A673 (cell line): ENCODE measurements around the gene GLI3.

ENCODE experiments used
- EZH2 ChIP-seq: fragments of 200-600 bp; sonication (generic); IDR thresholded peaks from 2 replicates; pipeline ENCODE4 v1.6.1; 2017; ENCODE audit warnings: borderline replicate concordance, low read depth, mild to moderate bottlenecking, mixed read lengths, antibody characterized with exemption, low read length; ENCODE audit not compliant: poor library complexity, severe bottlenecking
- TF ChIP-seq, protein P1 (sequence below): fragments of 300-800, 200-600 bp; sonication (generic); conservative IDR thresholded peaks from 2 replicates; pipeline ENCODE4 v1.5.1; 2017; ENCODE audit warnings: low read depth, mild to moderate bottlenecking, antibody characterized with exemption, low read length, moderate library complexity, mixed read lengths

DNA sequence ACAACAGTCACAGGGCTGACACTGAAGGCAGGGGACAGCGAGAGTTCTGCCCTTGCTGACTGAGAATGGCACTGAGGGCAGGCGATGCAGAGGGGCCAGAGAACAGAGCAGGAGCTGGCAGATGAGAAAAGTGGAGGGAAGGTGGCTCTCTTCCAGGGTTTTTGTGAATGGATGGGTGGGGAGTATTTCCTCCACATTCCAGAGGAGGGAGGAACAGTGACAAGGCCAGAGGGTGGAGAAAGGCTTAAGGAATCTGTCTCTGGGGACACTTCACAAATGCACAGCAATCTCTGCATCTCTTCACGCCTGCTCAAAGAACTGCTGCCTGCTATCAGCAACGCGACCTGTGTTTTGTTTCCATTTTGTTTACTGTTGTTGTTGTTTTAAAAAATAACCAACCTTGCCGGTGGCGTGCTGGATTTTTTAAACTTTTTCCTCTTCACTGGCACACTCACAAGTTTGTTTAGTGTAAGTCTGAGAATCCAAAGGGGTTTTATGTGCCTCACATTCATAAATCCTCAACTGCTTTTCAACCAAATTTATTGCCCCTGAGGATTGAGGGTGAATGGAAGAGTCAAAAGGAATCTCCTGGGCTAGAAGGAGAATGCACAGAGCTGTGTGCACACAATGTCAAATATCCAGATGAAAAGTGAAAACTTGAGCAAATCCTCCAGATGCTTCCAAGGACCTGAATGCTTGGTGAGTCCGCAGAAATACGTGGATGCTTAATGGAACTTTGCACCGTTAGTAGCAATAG lies 129.3 kb downstream of the GLI3 start:
- TF ChIP-seq, protein P1, sequence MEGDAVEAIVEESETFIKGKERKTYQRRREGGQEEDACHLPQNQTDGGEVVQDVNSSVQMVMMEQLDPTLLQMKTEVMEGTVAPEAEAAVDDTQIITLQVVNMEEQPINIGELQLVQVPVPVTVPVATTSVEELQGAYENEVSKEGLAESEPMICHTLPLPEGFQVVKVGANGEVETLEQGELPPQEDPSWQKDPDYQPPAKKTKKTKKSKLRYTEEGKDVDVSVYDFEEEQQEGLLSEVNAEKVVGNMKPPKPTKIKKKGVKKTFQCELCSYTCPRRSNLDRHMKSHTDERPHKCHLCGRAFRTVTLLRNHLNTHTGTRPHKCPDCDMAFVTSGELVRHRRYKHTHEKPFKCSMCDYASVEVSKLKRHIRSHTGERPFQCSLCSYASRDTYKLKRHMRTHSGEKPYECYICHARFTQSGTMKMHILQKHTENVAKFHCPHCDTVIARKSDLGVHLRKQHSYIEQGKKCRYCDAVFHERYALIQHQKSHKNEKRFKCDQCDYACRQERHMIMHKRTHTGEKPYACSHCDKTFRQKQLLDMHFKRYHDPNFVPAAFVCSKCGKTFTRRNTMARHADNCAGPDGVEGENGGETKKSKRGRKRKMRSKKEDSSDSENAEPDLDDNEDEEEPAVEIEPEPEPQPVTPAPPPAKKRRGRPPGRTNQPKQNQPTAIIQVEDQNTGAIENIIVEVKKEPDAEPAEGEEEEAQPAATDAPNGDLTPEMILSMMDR, result no peak
- TF ChIP-seq EZH2, result no peak
